SJSA1 (cell line): ENCODE measurements around the gene FERMT1. TPM values are rescaled to one million over a fixed set of nuclear protein-coding genes. Genes with fewer than 3 reads are reported as not detected.
"Not testable (repeated sequence)": the region's sequence is repeated elsewhere in the genome, so short reads cannot be mapped to it uniquely, and the experiment has no call there.

ENCODE experiments used
- DNase-seq, 2 experiments: peaks; one replicate each; pipeline ENCODE4 v3.0.0-alpha.2; 2015 to 2020; ENCODE audit warnings: low spot score in 2 of 2, low read depth in 1 of 2
- H3K27ac ChIP-seq: fragments of 250-450 bp; sonication (Bioruptor Pico); 2 replicates; pipeline ENCODE4 v1.5.1; 2020; ENCODE audit warnings: mild to moderate bottlenecking, moderate library complexity
- H3K27me3 ChIP-seq: fragments of 250-450 bp; sonication (Bioruptor Pico); replicated peaks from 2 replicates; pipeline ENCODE4 v1.5.1; 2020; ENCODE audit warnings: mild to moderate bottlenecking, moderate library complexity
- H3K36me3 ChIP-seq: fragments of 250-450 bp; sonication (Bioruptor Pico); 2 replicates; pipeline ENCODE4 v1.5.1; 2020; ENCODE audit warnings: mild to moderate bottlenecking
- H3K4me1 ChIP-seq: fragments of 250-450 bp; sonication (Bioruptor Pico); replicated peaks from 2 replicates; pipeline ENCODE4 v1.6.1; 2021; ENCODE audit warnings: mild to moderate bottlenecking
- H3K4me3 ChIP-seq: fragments of 250-450 bp; sonication (Bioruptor Pico); 2 replicates; pipeline ENCODE4 v1.5.1; 2020; ENCODE audit warnings: mild to moderate bottlenecking
- H3K9me3 ChIP-seq: fragments of 250-450 bp; sonication (Bioruptor Pico); replicated peaks from 2 replicates; pipeline ENCODE4 v1.5.1; 2020; ENCODE audit warnings: mild to moderate bottlenecking
- total RNA-seq: library from RNA; depleted of rRNA; stranded (reverse); fragments of >200 nt; shearing (Covaris generic); gene quantifications from 2 replicates; pipeline ENCODE4 v1.2.3, GENCODE V29; 2014; rRNA removed

Gene FERMT1
- total RNA-seq, 1 experiment from 2014 or later = 0.13 TPM

GRCh38 chr20:6036213-6036612, 86.6 kb downstream of the FERMT1 start:
- peaks cover 65% of the 10 kb centered on the region for H3K36me3 ChIP-seq
- H3K9me3 ChIP-seq = no peaks in the 10 kb centered on the region
- no peak overlapping the region for H3K4me3 ChIP-seq
- H3K4me1 ChIP-seq = no peaks in the 10 kb centered on the region
- no peak for DNase-seq
- H3K27ac ChIP-seq = no peak overlapping the region
- no peaks in the 10 kb centered on the region for H3K27me3 ChIP-seq

- H3K27ac ChIP-seq = no peak overlapping the region
- H3K9me3 ChIP-seq = no peaks in the 10 kb centered on the region
- H3K4me1 ChIP-seq = no peaks in the 10 kb centered on the region
- H3K4me3 ChIP-seq = no peak overlapping the region
- no peak for DNase-seq
- H3K27me3 ChIP-seq = no peaks in the 10 kb centered on the region
- H3K36me3 ChIP-seq = peaks cover 56% of the 10 kb centered on the region
These were observed 88.5 kb downstream of the FERMT1 start for GRCh38 chr20:6034134-6034969.

GRCh38 chr20:6032907-6033306, 89.9 kb downstream of the FERMT1 start:
- not testable (repeated sequence) for DNase-seq, H3K9me3 ChIP-seq, H3K27me3 ChIP-seq, H3K4me3 ChIP-seq, H3K27ac ChIP-seq, H3K4me1 ChIP-seq
- H3K36me3 ChIP-seq = peaks cover 50% of the 10 kb centered on the region

GRCh38 chr20:6030453-6031080, 92.3 kb downstream of the FERMT1 start:
- no peaks in the 10 kb centered on the region for H3K27me3 ChIP-seq

GRCh38 chr20:6029538-6029937, 93.3 kb downstream of the FERMT1 start:
- Histone ChIP-seq H3K36me3 (peaks cover 42% of the 10 kb centered on the region), H3K27me3 (no peaks in the 10 kb centered on the region), H3K27ac (no peak overlapping the region), H3K4me3 (no peak overlapping the region), H3K9me3 (peaks cover 8% of the 10 kb centered on the region), H3K4me1 (no peaks in the 10 kb centered on the region)
- DNase-seq = no peak

More at GRCh38 chr20:6030453-6031080, 92.3 kb downstream of the FERMT1 start:
- H3K9me3 ChIP-seq = no peaks in the 10 kb centered on the region; the same call in 1 of the 2 replicates
- no peak overlapping the region for H3K4me3 ChIP-seq
- H3K36me3 ChIP-seq = peaks cover 36% of the 10 kb centered on the region
- no peak for DNase-seq
- no peak overlapping the region for H3K27ac ChIP-seq
- H3K4me1 ChIP-seq = no peaks in the 10 kb centered on the region

GRCh38 chr20:6028818-6029217, 94.0 kb downstream of the FERMT1 start:
- Histone ChIP-seq H3K36me3 (peaks cover 43% of the 10 kb centered on the region), H3K27ac (no peak overlapping the region)
- DNase-seq = no peak

GRCh38 chr20:6026051-6026450, 96.8 kb downstream of the FERMT1 start:
- Histone ChIP-seq H3K27me3 (no peaks in the 10 kb centered on the region), H3K4me1 (no peaks in the 10 kb centered on the region), H3K9me3 (peaks cover 8% of the 10 kb centered on the region), H3K36me3 (peaks cover 39% of the 10 kb centered on the region), H3K27ac (no peak overlapping the region), H3K4me3 (no peak overlapping the region)
- DNase-seq = no peak

More at GRCh38 chr20:6028818-6029217, 94.0 kb downstream of the FERMT1 start:
- H3K4me1 ChIP-seq = no peaks in the 10 kb centered on the region
- H3K27me3 ChIP-seq = no peaks in the 10 kb centered on the region
- H3K4me3 ChIP-seq = no peak overlapping the region
- peaks cover 8% of the 10 kb centered on the region for H3K9me3 ChIP-seq

Other genes starting within 250 kb of the FERMT1 start
- not detected in 2 replicates for gene CHGB, start 211.5 kb downstream of the FERMT1 start, total RNA-seq
- gene TRMT6, start 172.5 kb downstream of the FERMT1 start, total RNA-seq = 18.5 and 18.9 TPM in 2 replicates
- gene MCM8, start 172.4 kb downstream of the FERMT1 start, total RNA-seq = 38.3 and 38.9 TPM in 2 replicates
- gene CRLS1, start 116.9 kb downstream of the FERMT1 start, total RNA-seq = 43.3 and 60.1 TPM in 2 replicates
- not detected in 2 replicates for gene LRRN4, start 69.0 kb downstream of the FERMT1 start, total RNA-seq